HepG2 (cell line): ENCODE data around the gene RAC3. TPM values are rescaled to one million over a fixed set of nuclear protein-coding genes. Genes with fewer than 3 reads are reported as not detected.

ENCODE experiments used
- BATF2 ChIP-seq: sonication (generic); formaldehyde crosslinking; IDR thresholded peaks from 2 replicates; pipeline ENCODE4 v1.8.0; 2022; ENCODE audit warnings: mild to moderate bottlenecking, missing genetic modification reagents, moderate library complexity
- CEBPG ChIP-seq: IDR thresholded peaks from 2 replicates; pipeline ENCODE4 v1.6.1; 2016
- DZIP1 ChIP-seq: sonication (generic); formaldehyde crosslinking; IDR thresholded peaks from 2 replicates; pipeline ENCODE4 v1.5.0; 2020; ENCODE audit warnings: mild to moderate bottlenecking, missing genetic modification reagents
- ELF4 ChIP-seq: sonication (generic); formaldehyde crosslinking; IDR thresholded peaks from 2 replicates; pipeline ENCODE4 v1.5.0; 2020; ENCODE audit warnings: missing genetic modification reagents, mild to moderate bottlenecking, moderate library complexity, borderline replicate concordance
- FIP1L1 ChIP-seq: fragments of 200-400 bp; formaldehyde crosslinking; IDR thresholded peaks from 2 replicates; pipeline ENCODE4 v1.6.1; 2018; ENCODE audit warnings: low read depth, mild to moderate bottlenecking, low read length, moderate library complexity, borderline replicate concordance; ENCODE audit not compliant: insufficient read depth
- HDAC1 ChIP-seq: sonication (generic); formaldehyde crosslinking; IDR thresholded peaks from 2 replicates; pipeline ENCODE4 v1.5.1; 2020; ENCODE audit warnings: mild to moderate bottlenecking, missing genetic modification reagents
- HES4 ChIP-seq: sonication (generic); formaldehyde crosslinking; IDR thresholded peaks from 2 replicates; pipeline ENCODE4 v1.9.0; 2021; ENCODE audit warnings: mild to moderate bottlenecking, missing genetic modification reagents, borderline replicate concordance
- HOMEZ ChIP-seq: IDR thresholded peaks from 2 replicates; pipeline ENCODE4 v1.6.1; 2016; ENCODE audit warnings: low read depth
- JDP2 ChIP-seq: sonication (generic); formaldehyde crosslinking; IDR thresholded peaks from 2 replicates; pipeline ENCODE4 v1.8.1; 2022; ENCODE audit warnings: missing genetic modification reagents, borderline replicate concordance
- MTA3 ChIP-seq: sonication (generic); formaldehyde crosslinking; IDR thresholded peaks from 2 replicates; pipeline ENCODE4 v1.4.0; 2020; ENCODE audit warnings: missing genetic modification reagents
- NCOA5 ChIP-seq: sonication (generic); formaldehyde crosslinking; IDR thresholded peaks from 2 replicates; pipeline ENCODE4 v1.4.0; 2020; ENCODE audit warnings: missing genetic modification reagents
- NR2F2 ChIP-seq: IDR thresholded peaks from 2 replicates; pipeline ENCODE4 v1.6.1; 2012; ENCODE audit warnings: low read depth, inconsistent platforms, borderline replicate concordance
- ONECUT2 ChIP-seq: sonication (generic); formaldehyde crosslinking; IDR thresholded peaks from 2 replicates; pipeline ENCODE4 v1.4.0; 2020; ENCODE audit warnings: missing genetic modification reagents
- PHF5A ChIP-seq: IDR thresholded peaks from one replicate; pipeline ENCODE4 v1.6.1; 2018; ENCODE audit warnings: low read depth, missing genetic modification reagents; ENCODE audit not compliant: unreplicated experiment
- RAD21 ChIP-seq: fragments of 450-650 bp; formaldehyde crosslinking; IDR thresholded peaks from 2 replicates; pipeline ENCODE4 v1.5.0; 2020; ENCODE audit warnings: mild to moderate bottlenecking
- REXO4 ChIP-seq: sonication (generic); formaldehyde crosslinking; IDR thresholded peaks from 2 replicates; pipeline ENCODE4 v1.8.0; 2022; ENCODE audit warnings: missing genetic modification reagents, mild to moderate bottlenecking, borderline replicate concordance
- RORA ChIP-seq: sonication (generic); formaldehyde crosslinking; IDR thresholded peaks from 2 replicates; pipeline ENCODE4 v1.5.0; 2020; ENCODE audit warnings: mild to moderate bottlenecking, missing genetic modification reagents, moderate library complexity
- SMC3 ChIP-seq: IDR thresholded peaks from 2 replicates; pipeline ENCODE4 v1.6.1; 2011; ENCODE audit warnings: low read length, improper control_type of control experiment
- TEAD2 ChIP-seq: sonication (generic); formaldehyde crosslinking; IDR thresholded peaks from 2 replicates; pipeline ENCODE4 v1.9.0; 2021; ENCODE audit warnings: missing genetic modification reagents
- ZNF124 ChIP-seq: sonication (generic); formaldehyde crosslinking; IDR thresholded peaks from 2 replicates; pipeline ENCODE4 v1.4.0; 2020; ENCODE audit warnings: missing genetic modification reagents
- ZNF280B ChIP-seq: sonication (generic); formaldehyde crosslinking; IDR thresholded peaks from 2 replicates; pipeline ENCODE4 v1.5.0; 2020; ENCODE audit warnings: missing genetic modification reagents, mild to moderate bottlenecking, borderline replicate concordance
- ZNF556 ChIP-seq: sonication (generic); formaldehyde crosslinking; IDR thresholded peaks from 2 replicates; pipeline ENCODE4 v1.4.0; 2020; ENCODE audit warnings: mild to moderate bottlenecking, missing genetic modification reagents, borderline replicate concordance
- polyA plus RNA-seq, 8 experiments: library from polyadenylated mRNA; depleted of rRNA in 3 of 8; stranded (reverse) in 7 of 8; unstranded in 1 of 8; fragments of >200 nt; fragmentation: Illumina TruSeq in 4 of 8; extraction: Trizol in 4 of 8; gene quantifications; 2 replicates each; pipeline versions ENCODE4 v1.2.1 to v1.2.3, GENCODE V29; 2011 to 2016; ENCODE audit warnings: low read depth in 4 of 8, missing spikeins in 1 of 8, mixed read lengths in 1 of 8; ENCODE audit not compliant: insufficient read depth in 1 of 8
- total RNA-seq, 5 experiments: library from RNA; depleted of rRNA; stranded (reverse); fragments of >200 nt; fragmentation: Illumina TruSeq; extraction: Trizol; gene quantifications; 2 replicates each; pipeline ENCODE4 v1.2.3, GENCODE V29; 2016; ENCODE audit warnings: low read depth in 1 of 5

The RAC3 gene
- total and polyA plus RNA-seq, 2 of the 13 experiments (the other 11 are each of a cell fraction or from before 2014, with no cell fraction given) = 10.5 to 21.3 TPM

GRCh38 chr17:81994593-81995462 lies 36.6 kb upstream of the RAC3 start (continued):
- TF ChIP-seq DZIP1 (peak; percentile 85; the same call in 1 of the 2 replicates), RAD21 (CRISPR knock-in tag) (no peak; the same call in 1 of the 2 replicates), ONECUT2 (no peak), TEAD2 (CRISPR knock-in tag) (no peak), SMC3 (peak; percentile 22; the same call in 1 of the 2 replicates), ZNF280B (CRISPR knock-in tag) (no peak), HDAC1 (peak; percentile 76), RORA (CRISPR knock-in tag) (no peak), HES4 (CRISPR knock-in tag) (no peak), HOMEZ (CRISPR knock-in tag) (0 out of 2 replicates have a peak, but pooled peaks have one; percentile 9), REXO4 (no peak), BATF2 (CRISPR knock-in tag) (0 out of 2 replicates have a peak, but pooled peaks have one; percentile 33), MTA3 (no peak), CEBPG (peak; percentile 57), NR2F2 (no peak), ZNF556 (no peak), NCOA5 (CRISPR knock-in tag) (no peak), ELF4 (CRISPR knock-in tag) (no peak), FIP1L1 (no peak; the same call in 1 of the 2 replicates), JDP2 (no peak; the same call in 1 of the 2 replicates), PHF5A (peak; percentile 18), ZNF124 (CRISPR knock-in tag) (no peak; the same call in 1 of the 2 replicates)
